Measurements from ENCODE around the gene FAM163B. TPM values are rescaled to one million over a fixed set of nuclear protein-coding genes. Genes with fewer than 3 reads are reported as not detected.

The FAM163B gene
- polyA plus RNA-seq, 1 experiment, result not detected

DNA sequence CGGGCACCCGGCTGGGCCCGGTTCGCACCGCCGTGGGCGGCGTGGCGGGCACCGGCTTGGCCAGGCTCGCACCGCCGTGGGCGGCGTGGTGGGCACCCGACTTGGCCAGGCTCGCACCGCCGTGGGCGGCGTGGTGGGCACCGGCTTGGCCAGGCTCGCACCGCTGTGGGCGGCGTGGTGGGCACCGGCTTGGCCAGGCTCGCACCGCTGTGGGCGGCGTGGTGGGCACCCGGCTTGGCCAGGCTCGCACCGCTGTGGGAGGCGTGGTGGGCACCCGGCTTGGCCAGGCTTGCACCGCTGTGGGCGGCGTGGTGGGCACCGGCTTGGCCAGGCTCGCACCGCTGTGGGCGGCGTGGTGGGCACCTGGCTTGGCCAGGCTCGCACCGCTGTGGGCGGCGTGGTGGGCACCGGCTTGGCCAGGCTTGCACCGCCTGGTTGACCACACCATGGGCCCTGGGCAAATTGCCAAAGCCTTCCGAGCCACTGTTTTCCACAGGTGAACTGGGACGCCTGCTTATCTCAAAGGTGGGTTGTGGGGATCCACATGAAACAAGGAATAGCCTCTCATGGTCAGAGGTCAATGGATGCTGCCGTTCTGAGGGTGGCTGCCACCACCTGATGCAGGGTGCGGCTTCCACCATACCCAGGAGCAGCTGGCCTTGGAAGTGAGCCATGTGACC is 46.4 kb downstream of the FAM163B start:
- H3K36me3 ChIP-seq (ENCODE audit: control insufficient read depth, insufficient read depth, low read length), result no peaks in the 10 kb centered on the region
- peaks cover 9% of the 10 kb centered on the region for H3K27me3 ChIP-seq (ENCODE audit: control insufficient read depth, insufficient read depth, low read length)
- TF ChIP-seq, protein P1, sequence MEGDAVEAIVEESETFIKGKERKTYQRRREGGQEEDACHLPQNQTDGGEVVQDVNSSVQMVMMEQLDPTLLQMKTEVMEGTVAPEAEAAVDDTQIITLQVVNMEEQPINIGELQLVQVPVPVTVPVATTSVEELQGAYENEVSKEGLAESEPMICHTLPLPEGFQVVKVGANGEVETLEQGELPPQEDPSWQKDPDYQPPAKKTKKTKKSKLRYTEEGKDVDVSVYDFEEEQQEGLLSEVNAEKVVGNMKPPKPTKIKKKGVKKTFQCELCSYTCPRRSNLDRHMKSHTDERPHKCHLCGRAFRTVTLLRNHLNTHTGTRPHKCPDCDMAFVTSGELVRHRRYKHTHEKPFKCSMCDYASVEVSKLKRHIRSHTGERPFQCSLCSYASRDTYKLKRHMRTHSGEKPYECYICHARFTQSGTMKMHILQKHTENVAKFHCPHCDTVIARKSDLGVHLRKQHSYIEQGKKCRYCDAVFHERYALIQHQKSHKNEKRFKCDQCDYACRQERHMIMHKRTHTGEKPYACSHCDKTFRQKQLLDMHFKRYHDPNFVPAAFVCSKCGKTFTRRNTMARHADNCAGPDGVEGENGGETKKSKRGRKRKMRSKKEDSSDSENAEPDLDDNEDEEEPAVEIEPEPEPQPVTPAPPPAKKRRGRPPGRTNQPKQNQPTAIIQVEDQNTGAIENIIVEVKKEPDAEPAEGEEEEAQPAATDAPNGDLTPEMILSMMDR (IDR thresholded peaks at IDR 0.05; ENCODE audit: insufficient read depth, low read depth, low read length), result no peak
- H3K4me3 ChIP-seq (ENCODE audit: low read depth, low read length), result no peak overlapping the region
- CTCF ChIA-PET, result no interaction called here
- no peak for DNase-seq (ENCODE audit: low read depth)
- POLR2A ChIA-PET, result no interaction called here

DNA sequence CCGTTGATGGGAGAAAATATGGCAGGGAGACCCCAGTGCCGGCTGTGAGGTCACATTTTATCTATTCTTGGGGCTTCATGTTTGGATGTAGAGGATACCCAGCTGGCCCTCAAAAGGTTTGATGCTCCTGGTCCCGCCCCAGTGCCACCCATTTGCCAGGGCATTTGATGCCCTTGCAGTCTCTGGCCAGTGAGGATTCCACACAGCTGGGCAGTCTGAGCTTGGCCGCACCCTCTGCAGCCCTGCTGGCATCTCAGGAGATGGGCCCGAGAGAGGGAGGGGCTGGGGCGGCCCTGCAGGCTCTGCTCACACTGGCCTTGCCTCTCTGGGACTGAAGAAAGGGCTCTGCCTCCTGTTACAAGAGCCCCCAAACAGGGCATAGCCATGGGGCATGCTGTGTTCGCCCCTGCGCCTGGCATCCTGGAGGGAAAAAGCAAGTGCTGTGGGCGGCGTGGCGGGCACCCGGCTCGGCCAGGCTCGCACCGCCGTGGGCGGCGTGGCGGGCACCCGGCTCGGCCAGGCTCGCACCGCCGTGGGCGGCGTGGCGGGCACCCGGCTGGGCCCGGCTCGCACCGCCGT is 47.1 kb downstream of the FAM163B start:
- Histone ChIP-seq H3K27me3 (ENCODE audit: control insufficient read depth, insufficient read depth, low read length) (peaks cover 9% of the 10 kb centered on the region), H3K36me3 (ENCODE audit: control insufficient read depth, insufficient read depth, low read length) (no peaks in the 10 kb centered on the region), H3K4me3 (ENCODE audit: low read depth, low read length) (no peak overlapping the region)
- POLR2A ChIA-PET, result no interaction called here
- TF ChIP-seq, protein P1 (IDR thresholded peaks at IDR 0.05; ENCODE audit: insufficient read depth, low read depth, low read length), result no peak
- no peak for DNase-seq (ENCODE audit: low read depth)
- CTCF ChIA-PET, result no interaction called here

GRCh38 chr9:133560944-133561343 is 48.2 kb downstream of the FAM163B start:
- ChIA-PET POLR2A (no interaction called here), CTCF (no interaction called here)
- TF ChIP-seq, protein P1 (IDR thresholded peaks at IDR 0.05; ENCODE audit: insufficient read depth, low read depth, low read length), result no peak

GRCh38 chr9:133560311-133560710 is 48.9 kb downstream of the FAM163B start:
- Histone ChIP-seq H3K4me3 (ENCODE audit: low read depth, low read length) (no peak overlapping the region), H3K27me3 (ENCODE audit: control insufficient read depth, insufficient read depth, low read length) (peaks cover 8% of the 10 kb centered on the region), H3K36me3 (ENCODE audit: control insufficient read depth, insufficient read depth, low read length) (no peaks in the 10 kb centered on the region)
- DNase-seq (ENCODE audit: low read depth), result no peak
- TF ChIP-seq, protein P1 (IDR thresholded peaks at IDR 0.05; ENCODE audit: insufficient read depth, low read depth, low read length), result no peak
- ChIA-PET CTCF (no interaction called here), POLR2A (no interaction called here)

More at GRCh38 chr9:133560944-133561343, 48.2 kb downstream of the FAM163B start:
- no peak for DNase-seq (ENCODE audit: low read depth)
- H3K36me3 ChIP-seq (ENCODE audit: control insufficient read depth, insufficient read depth, low read length), result no peaks in the 10 kb centered on the region
- H3K27me3 ChIP-seq (ENCODE audit: control insufficient read depth, insufficient read depth, low read length), result peaks cover 9% of the 10 kb centered on the region
- H3K4me3 ChIP-seq (ENCODE audit: low read depth, low read length), result no peak overlapping the region

DNA sequence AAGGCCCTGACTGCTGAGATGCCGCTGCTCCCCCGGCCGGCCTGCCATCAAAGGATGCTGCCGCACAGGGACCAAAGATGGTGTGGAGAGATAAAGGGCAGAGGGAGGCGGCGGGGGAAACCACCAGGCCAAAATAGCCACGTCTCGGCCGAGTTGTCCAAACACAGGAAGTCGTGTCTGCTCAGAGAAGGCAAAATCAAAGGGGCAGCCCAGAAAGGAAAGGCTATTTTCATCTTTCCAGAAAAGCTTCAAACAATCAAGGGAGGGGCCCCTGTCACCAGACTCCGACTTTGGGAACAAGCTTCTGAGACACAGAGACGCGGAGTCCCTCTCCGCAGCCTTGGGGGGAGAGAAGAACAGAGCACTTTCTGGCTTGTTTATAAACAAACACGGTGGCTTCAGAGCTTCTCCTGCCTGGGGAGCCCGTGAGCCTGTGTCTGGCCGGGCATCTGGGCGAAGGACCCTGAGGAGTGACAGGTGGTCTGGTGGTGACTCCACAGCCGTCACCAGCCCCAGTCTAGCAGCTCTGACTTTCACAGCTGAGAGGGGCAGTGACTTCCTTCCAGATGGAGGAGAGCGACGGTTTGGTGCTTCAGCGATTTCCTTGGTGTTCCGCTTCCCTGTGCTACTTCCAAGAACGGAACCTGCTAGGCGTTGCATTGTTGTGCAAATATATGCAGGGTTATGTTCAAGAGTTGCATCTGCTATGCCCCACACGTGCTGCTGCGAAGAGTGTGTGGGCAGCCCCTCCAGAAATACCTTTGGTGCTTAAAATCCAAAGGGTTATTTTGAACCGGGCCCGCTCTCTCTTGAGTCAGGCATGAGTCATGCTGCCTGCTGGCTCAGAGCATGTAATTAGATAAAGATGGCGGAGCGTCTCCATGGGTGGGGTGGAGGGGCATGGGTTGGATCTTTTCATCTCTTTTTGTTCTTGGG is 50.7 kb downstream of the FAM163B start:
- H3K4me3 ChIP-seq (ENCODE audit: low read depth, low read length), result peak overlapping the region; percentile 18
- CTCF ChIA-PET, result interaction anchor here (0.6 to 1.4 kb wide), 2 partner anchors 18 to 372 kb away, joined by 3 to 4 read pairs; no protein-coding TSS in a partner anchor

More for the DNA sequence above, 50.7 kb downstream of the FAM163B start:
- no peaks in the 10 kb centered on the region for H3K36me3 ChIP-seq (ENCODE audit: control insufficient read depth, insufficient read depth, low read length)
- DNase-seq (ENCODE audit: low read depth), result peak; percentile 36
- TF ChIP-seq, protein P1 (IDR thresholded peaks at IDR 0.05; ENCODE audit: insufficient read depth, low read depth, low read length), result no peak
- POLR2A ChIA-PET, result no interaction called here
- H3K27me3 ChIP-seq (ENCODE audit: control insufficient read depth, insufficient read depth, low read length), result peaks cover 5% of the 10 kb centered on the region
